ENCODE results near the gene STEEP1.

STEEP1 gene

GRCh38 chrX:119565107-119565663 lies at the start of gene STEEP1:
Gene STEEP1 (minus strand): TSS chrX:119565409. CDS start chrX:119565355, 54 bp downstream.
- DNase-seq = peak; percentile 94 to 96

GRCh38 chrX:119614776-119615175 lies 49.6 kb upstream of the STEEP1 start:
- no peak for DNase-seq

- DNase-seq = no peak
Observed at GRCh38 chrX:119607018-119607389, 41.8 kb upstream of the STEEP1 start.

- peak; percentile 85 to 94 for DNase-seq
Observed at GRCh38 chrX:119606280-119607017, 41.2 kb upstream of the STEEP1 start, which contains the start of gene NKRF. Gene NKRF (minus strand): TSS chrX:119606424.

- peak in 1 of 2 experiments; percentile 41 for DNase-seq
Observed at GRCh38 chrX:119605464-119606279, 40.5 kb upstream of the STEEP1 start.

- peak in 1 of 2 experiments; percentile 28 for DNase-seq
Observed at GRCh38 chrX:119604766-119605463, 39.7 kb upstream of the STEEP1 start.

- no peak for DNase-seq
Observed at GRCh38 chrX:119602701-119603255, 37.6 kb upstream of the STEEP1 start.

- no peak for DNase-seq
Observed at GRCh38 chrX:119589810-119590209, 24.6 kb upstream of the STEEP1 start.

GRCh38 chrX:119583431-119584059 lies 18.3 kb upstream of the STEEP1 start:
- DNase-seq = no peak

GRCh38 chrX:119579414-119579813 lies 14.2 kb upstream of the STEEP1 start:
- DNase-seq = no peak

- DNase-seq = peak; percentile 79 to 93
Observed at GRCh38 chrX:119574394-119575266, 9.4 kb upstream of the STEEP1 start, which contains the start of gene UBE2A. Gene UBE2A (plus strand): TSS chrX:119574563. CDS start chrX:119574712, 149 bp downstream.

- DNase-seq = peak in 1 of 2 experiments; percentile 25
Observed at GRCh38 chrX:119573840-119574393, 8.7 kb upstream of the STEEP1 start.

- DNase-seq = no peak
Observed at GRCh38 chrX:119573222-119573621, 8.0 kb upstream of the STEEP1 start.

- DNase-seq = no peak
Observed at GRCh38 chrX:119570351-119570835, 5.2 kb upstream of the STEEP1 start.

GRCh38 chrX:119552508-119552907 lies 12.7 kb downstream of the STEEP1 start:
- no peak for DNase-seq

GRCh38 chrX:119549327-119550016 lies 15.7 kb downstream of the STEEP1 start:
- DNase-seq = peak in 1 of 2 experiments; percentile 73

GRCh38 chrX:119541188-119541587 lies 24.0 kb downstream of the STEEP1 start:
- DNase-seq = no peak

- no peak for DNase-seq
Observed at GRCh38 chrX:119539872-119540271, 25.3 kb downstream of the STEEP1 start.

GRCh38 chrX:119537487-119537886 lies 27.7 kb downstream of the STEEP1 start:
- DNase-seq = no peak

Measured in NCI-H524 (cell line).